Type B pancreatic cell (in vitro differentiated cells): ENCODE measurements around the gene ZNF652. TPM values are rescaled to one million over a fixed set of nuclear protein-coding genes. Genes with fewer than 3 reads are reported as not detected.

ENCODE experiments used
- DNase-seq: peaks from one replicate; pipeline ENCODE4 v3.0.0; 2021; ENCODE audit warnings: mixed read lengths; ENCODE audit not compliant: unreplicated experiment; ENCODE audit errors: extremely low spot score
- H3K27ac Mint-ChIP-seq: 2 replicates; pipeline ENCODE4 v1.8.0; 2021; ENCODE audit warnings: mild to moderate bottlenecking, mixed read lengths
- H3K27me3 Mint-ChIP-seq: 2 replicates; pipeline ENCODE4 v1.8.0; 2021; ENCODE audit warnings: mixed read lengths
- H3K36me3 Mint-ChIP-seq: 2 replicates; pipeline ENCODE4 v1.8.0; 2021; ENCODE audit warnings: mixed read lengths
- H3K4me1 Mint-ChIP-seq: one replicate; pipeline ENCODE4 v1.8.0; 2021; ENCODE audit warnings: mixed read lengths; ENCODE audit not compliant: unreplicated experiment
- H3K4me3 Mint-ChIP-seq: 2 replicates; pipeline ENCODE4 v1.8.0; 2021; ENCODE audit warnings: mild to moderate bottlenecking, mixed read lengths
- H3K9me3 Mint-ChIP-seq: 2 replicates; pipeline ENCODE4 v1.8.0; 2021; ENCODE audit warnings: mixed read lengths
- CTCF ChIP-seq: fragments of 200-600 bp; sonication (generic); conservative IDR thresholded peaks from 2 replicates; pipeline ENCODE4 v1.5.0; 2021; ENCODE audit warnings: antibody characterized with exemption, mild to moderate bottlenecking
- total RNA-seq: library from RNA; stranded (reverse); gene quantifications from 2 replicates; pipeline ENCODE4 v1.2.1, GENCODE V29; 2021; ENCODE audit warnings: low replicate concordance

The ZNF652 gene
- total RNA-seq, 1 donor from 2014 or later: 39.6 TPM

GRCh38 chr17:49344914-49345313 lies 17.1 kb downstream of the ZNF652 start:
- Mint-ChIP-seq H3K27ac (no peak overlapping the region), H3K9me3 (no peaks in the 10 kb centered on the region), H3K36me3 (peaks cover 4% of the 10 kb centered on the region), H3K4me1 (peaks cover 11% of the 10 kb centered on the region), H3K27me3 (no peaks in the 10 kb centered on the region), H3K4me3 (no peak overlapping the region)
- TF ChIP-seq CTCF: no peak
- no peak for DNase-seq

- no peak for DNase-seq
- H3K4me1 Mint-ChIP-seq: peaks cover 12% of the 10 kb centered on the region
- H3K27me3 Mint-ChIP-seq: no peaks in the 10 kb centered on the region
- no peak overlapping the region for H3K27ac Mint-ChIP-seq
- H3K4me3 Mint-ChIP-seq: no peak overlapping the region
- H3K36me3 Mint-ChIP-seq: no peaks in the 10 kb centered on the region
- no peak for TF ChIP-seq CTCF
- no peaks in the 10 kb centered on the region for H3K9me3 Mint-ChIP-seq
Measured at GRCh38 chr17:49343273-49343672, 18.8 kb downstream of the ZNF652 start.

- no peak for TF ChIP-seq CTCF
- Mint-ChIP-seq H3K27ac (no peak overlapping the region), H3K36me3 (no peaks in the 10 kb centered on the region), H3K27me3 (no peaks in the 10 kb centered on the region), H3K9me3 (no peaks in the 10 kb centered on the region), H3K4me3 (no peak overlapping the region), H3K4me1 (peaks cover 12% of the 10 kb centered on the region)
- DNase-seq: no peak
Measured at GRCh38 chr17:49342575-49342936, 19.5 kb downstream of the ZNF652 start.

- Mint-ChIP-seq H3K27me3 (no peaks in the 10 kb centered on the region), H3K4me1 (peaks cover 12% of the 10 kb centered on the region), H3K9me3 (no peaks in the 10 kb centered on the region), H3K27ac (peak overlapping the region; percentile 37), H3K4me3 (no peak overlapping the region), H3K36me3 (no peaks in the 10 kb centered on the region)
- no peak for DNase-seq
- TF ChIP-seq CTCF: no peak
Measured at GRCh38 chr17:49341356-49341755, 20.7 kb downstream of the ZNF652 start.

GRCh38 chr17:49339354-49339753 lies 22.7 kb downstream of the ZNF652 start:
- Mint-ChIP-seq H3K27ac (no peak overlapping the region), H3K36me3 (no peaks in the 10 kb centered on the region)

More at GRCh38 chr17:49339354-49339753, 22.7 kb downstream of the ZNF652 start:
- DNase-seq: no peak
- Mint-ChIP-seq H3K27me3 (no peaks in the 10 kb centered on the region), H3K4me1 (peaks cover 12% of the 10 kb centered on the region), H3K9me3 (no peaks in the 10 kb centered on the region), H3K4me3 (no peak overlapping the region)
- TF ChIP-seq CTCF: no peak
